Measurements from ENCODE around the gene MAP7. TPM values are rescaled to one million over a fixed set of nuclear protein-coding genes. Genes with fewer than 3 reads are reported as not detected.

MAP7 gene
- total RNA-seq, 5 donors from 2014 or later (not counting 1 experiment from before 2014, with no cell fraction given), result 0.33 to 0.73 (median 0.57) TPM

DNA sequence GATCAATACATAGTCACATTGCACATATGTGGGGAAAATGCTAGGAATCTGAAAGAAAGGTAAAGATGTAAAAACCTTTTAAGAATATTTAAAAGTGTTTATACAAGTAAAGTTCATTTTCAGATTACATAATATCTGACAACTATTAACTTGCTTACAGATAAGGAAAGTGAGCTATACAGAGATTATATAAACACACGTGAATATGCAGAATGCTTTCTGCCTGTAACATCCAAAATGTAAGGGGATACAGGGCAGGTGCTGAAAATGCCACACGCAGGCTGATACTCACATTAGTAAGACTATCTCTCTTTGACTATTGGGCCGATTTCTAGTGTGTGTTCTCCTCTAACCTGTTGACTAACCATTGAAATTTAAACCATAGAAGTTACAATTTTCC, 17.9 kb upstream of the MAP7 start:
- peaks cover 80% of the 10 kb centered on the region for H3K36me3 Mint-ChIP-seq
- H3K4me1 Mint-ChIP-seq, result peaks cover 8 to 22% (median 12%) of the 10 kb centered on the region in 3 donors
- DNase-seq (no peak), ATAC-seq (replicated peaks in 1 of 4) (no peak)
- H3K9me3 Mint-ChIP-seq, result peaks cover 5 to 11% (median 6%) of the 10 kb centered on the region in 3 donors
- peaks cover 0 to 27% of the 10 kb centered on the region in 2 donors for H3K36me3 ChIP-seq (ENCODE audit: control insufficient read depth in 2 of 2, extremely low read depth in 1 of 2, insufficient read depth in 1 of 2, low read length in 1 of 2)
- CTCF ChIA-PET, result no interaction called here
- H3K27ac ChIP-seq (ENCODE audit: low read length), result no peak overlapping the region
- peaks cover 0 to 4% of the 10 kb centered on the region in 2 experiments for H3K4me1 ChIP-seq (ENCODE audit: control insufficient read depth in 1 of 2, extremely low read depth in 1 of 2, insufficient read depth in 2 of 2, low read length in 2 of 2)
- POLR2A ChIA-PET, result no interaction called here
- no peaks in the 10 kb centered on the region for H3K27me3 Mint-ChIP-seq
- no peak overlapping the region for H3K4me3 ChIP-seq (ENCODE audit: control insufficient read depth in 1 of 2, extremely low read depth in 1 of 2, low read length in 1 of 2)
- no peak overlapping the region for H3K27ac Mint-ChIP-seq
- no peak overlapping the region for H3K4me3 Mint-ChIP-seq
- H3K9me3 ChIP-seq, result no peaks in the 10 kb centered on the region
- WGBS (ENCODE audit: insufficient coverage), result no CpG with 5 or more reads among the region's 3 CpGs
- no peaks in the 10 kb centered on the region for H3K27me3 ChIP-seq (replicated peaks in 1 of 2; ENCODE audit: control insufficient read depth in 2 of 2, extremely low read depth in 1 of 2, insufficient read depth in 2 of 2, low read length in 1 of 2)

DNA sequence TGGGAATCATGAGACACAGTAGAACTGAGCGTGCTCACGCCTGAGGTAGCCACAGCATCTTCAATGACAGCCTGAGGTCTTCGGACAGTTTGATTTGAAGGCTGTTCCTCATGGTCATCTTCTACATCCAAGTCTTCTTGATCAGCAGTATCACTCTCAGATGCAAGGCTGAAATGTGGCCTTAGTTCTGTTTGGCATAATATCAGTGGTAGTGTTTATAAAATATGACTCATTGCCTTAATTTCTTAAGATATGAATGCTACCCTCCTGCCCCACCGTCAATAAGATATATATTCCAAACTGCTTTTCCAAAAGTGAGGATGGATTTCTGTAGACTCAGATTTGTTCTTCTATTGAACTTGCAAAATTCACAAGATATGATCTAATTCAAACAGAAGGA, 17.5 kb upstream of the MAP7 start:
- no peak overlapping the region for H3K27ac Mint-ChIP-seq
- no peak overlapping the region for H3K4me3 Mint-ChIP-seq
- H3K4me1 Mint-ChIP-seq, result peaks cover 8 to 22% (median 12%) of the 10 kb centered on the region in 3 donors
- ATAC-seq (replicated peaks in 1 of 4), result no peak
- Histone ChIP-seq H3K4me1 (ENCODE audit: control insufficient read depth in 1 of 2, extremely low read depth in 1 of 2, insufficient read depth in 2 of 2, low read length in 2 of 2) (peaks cover 0 to 4% of the 10 kb centered on the region in 2 experiments), H3K36me3 (ENCODE audit: control insufficient read depth in 2 of 2, extremely low read depth in 1 of 2, insufficient read depth in 1 of 2, low read length in 1 of 2) (peaks cover 0 to 27% of the 10 kb centered on the region in 2 donors), H3K27me3 (replicated peaks in 1 of 2; ENCODE audit: control insufficient read depth in 2 of 2, extremely low read depth in 1 of 2, insufficient read depth in 2 of 2, low read length in 1 of 2) (no peaks in the 10 kb centered on the region), H3K9me3 (no peaks in the 10 kb centered on the region), H3K27ac (ENCODE audit: low read length) (no peak overlapping the region), H3K4me3 (ENCODE audit: control insufficient read depth in 1 of 2, extremely low read depth in 1 of 2, low read length in 1 of 2) (no peak overlapping the region)
- CTCF ChIA-PET, result interaction anchor here in 1 of 2 donors (1.4 kb wide), 1 partner anchor 29 kb away, joined by 3 read pairs; no protein-coding TSS in a partner anchor
- no CpG with 5 or more reads among the region's 4 CpGs for WGBS (ENCODE audit: insufficient coverage)
- no peak for DNase-seq
- H3K36me3 Mint-ChIP-seq, result peaks cover 78% of the 10 kb centered on the region
- POLR2A ChIA-PET, result interaction anchor here in 1 of 2 donors (0.5 kb wide), 1 partner anchor 13 kb away, joined by 3 read pairs; no protein-coding TSS in a partner anchor
- peaks cover 5 to 11% (median 6%) of the 10 kb centered on the region in 3 donors for H3K9me3 Mint-ChIP-seq
- H3K27me3 Mint-ChIP-seq, result no peaks in the 10 kb centered on the region

GRCh38 chr6:136566851-136567250, 16.6 kb upstream of the MAP7 start:
- ChIA-PET CTCF (interaction anchor here (0.6 to 1.4 kb wide), 3 partner anchors 16 to 797 kb away, joined by 3 to 4 read pairs (median 3); no protein-coding TSS in a partner anchor), POLR2A (no interaction called here)
- H3K36me3 ChIP-seq (ENCODE audit: control insufficient read depth in 2 of 2, extremely low read depth in 1 of 2, insufficient read depth in 1 of 2, low read length in 1 of 2), result peaks cover 0 to 33% of the 10 kb centered on the region in 2 donors
- Mint-ChIP-seq H3K4me3 (no peak overlapping the region), H3K27me3 (no peaks in the 10 kb centered on the region), H3K4me1 (peaks cover 8 to 22% (median 12%) of the 10 kb centered on the region in 3 donors), H3K36me3 (peaks cover 78% of the 10 kb centered on the region), H3K9me3 (peaks cover 5 to 9% (median 5%) of the 10 kb centered on the region in 3 donors), H3K27ac (peak overlapping the region in 1 of 2 donors; percentile 42)
- WGBS (ENCODE audit: insufficient coverage), result 38% methylated on average over 1 of the region's 2 CpGs
- H3K9me3 ChIP-seq, result no peaks in the 10 kb centered on the region
- H3K27ac ChIP-seq (ENCODE audit: low read length), result no peak overlapping the region
- H3K27me3 ChIP-seq (replicated peaks in 1 of 2; ENCODE audit: control insufficient read depth in 2 of 2, extremely low read depth in 1 of 2, insufficient read depth in 2 of 2, low read length in 1 of 2), result no peaks in the 10 kb centered on the region
- DNase-seq (no peak), ATAC-seq (replicated peaks in 1 of 4) (no peak)
- H3K4me3 ChIP-seq (ENCODE audit: control insufficient read depth in 1 of 2, extremely low read depth in 1 of 2, low read length in 1 of 2), result no peak overlapping the region
- H3K4me1 ChIP-seq (ENCODE audit: control insufficient read depth in 1 of 2, extremely low read depth in 1 of 2, insufficient read depth in 2 of 2, low read length in 2 of 2), result peaks cover 0 to 4% of the 10 kb centered on the region in 2 experiments

DNA sequence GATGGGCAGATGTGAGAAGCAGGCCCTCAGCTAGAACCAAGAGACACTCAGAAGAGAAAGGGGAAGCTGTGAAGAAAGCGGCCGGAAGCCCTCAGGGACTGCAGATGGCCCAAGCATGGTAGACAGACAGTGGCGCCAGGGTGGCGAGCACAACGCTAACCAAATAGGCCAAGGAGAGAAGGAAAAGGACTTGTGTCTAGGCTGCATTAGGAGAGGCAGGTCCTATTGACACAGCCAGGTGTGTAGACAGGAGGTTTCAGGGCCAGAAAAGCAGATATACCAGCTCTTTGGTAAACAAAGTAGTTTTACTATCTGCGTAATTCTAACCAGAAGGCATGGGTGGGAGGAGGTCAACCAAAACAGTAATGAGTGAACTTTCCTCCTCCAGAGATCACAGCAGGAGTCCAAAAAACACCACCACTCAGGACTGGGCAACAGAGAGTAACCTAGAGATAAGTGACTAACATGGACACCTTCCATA, 15.8 kb upstream of the MAP7 start:
- 93% methylated on average over 5 of the region's 6 CpGs for WGBS (ENCODE audit: insufficient coverage)
- Histone ChIP-seq H3K4me1 (ENCODE audit: control insufficient read depth in 1 of 2, extremely low read depth in 1 of 2, insufficient read depth in 2 of 2, low read length in 2 of 2) (peaks cover 0 to 4% of the 10 kb centered on the region in 2 experiments), H3K27ac (ENCODE audit: low read length) (no peak overlapping the region), H3K36me3 (ENCODE audit: control insufficient read depth in 2 of 2, extremely low read depth in 1 of 2, insufficient read depth in 1 of 2, low read length in 1 of 2) (peaks cover 0 to 39% of the 10 kb centered on the region in 2 donors), H3K9me3 (no peaks in the 10 kb centered on the region), H3K4me3 (ENCODE audit: control insufficient read depth in 1 of 2, extremely low read depth in 1 of 2, low read length in 1 of 2) (no peak overlapping the region), H3K27me3 (replicated peaks in 1 of 2; ENCODE audit: control insufficient read depth in 2 of 2, extremely low read depth in 1 of 2, insufficient read depth in 2 of 2, low read length in 1 of 2) (no peaks in the 10 kb centered on the region)
- DNase-seq (peak in 1 of 35 experiments; percentile 20), ATAC-seq (replicated peaks in 1 of 4) (no peak)
- CTCF ChIA-PET, result interaction anchor here in 1 of 2 donors (0.7 to 1.4 kb wide), 2 partner anchors 31 to 797 kb away, joined by 3 read pairs; no protein-coding TSS in a partner anchor
- peaks cover 0 to 5% (median 0%) of the 10 kb centered on the region in 3 donors for H3K9me3 Mint-ChIP-seq
- no peak overlapping the region for H3K4me3 Mint-ChIP-seq
- no peak overlapping the region for H3K27ac Mint-ChIP-seq
- peaks cover 79% of the 10 kb centered on the region for H3K36me3 Mint-ChIP-seq
- H3K27me3 Mint-ChIP-seq, result no peaks in the 10 kb centered on the region
- POLR2A ChIA-PET, result no interaction called here
- H3K4me1 Mint-ChIP-seq, result peaks cover 8 to 22% (median 12%) of the 10 kb centered on the region in 3 donors

DNA sequence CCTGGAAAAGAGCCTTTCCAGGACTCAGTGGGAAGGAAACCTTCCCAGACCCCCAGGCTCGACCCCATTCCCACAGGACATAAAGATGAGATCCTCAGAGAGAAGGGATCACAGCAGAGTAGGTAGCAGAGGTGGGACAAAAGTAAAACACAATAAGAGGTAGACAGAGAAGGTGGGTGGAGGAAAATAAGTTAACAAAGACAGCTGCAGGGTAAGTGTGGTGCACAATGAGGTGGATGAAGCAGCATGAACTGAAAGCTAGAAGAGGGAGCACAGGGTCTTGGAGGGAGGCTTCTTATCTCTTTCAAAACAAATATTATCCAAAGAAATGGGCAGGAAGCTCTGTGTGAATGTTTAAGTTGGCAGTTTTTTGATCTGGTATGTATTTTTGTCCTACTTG, 14.0 kb upstream of the MAP7 start:
- peak overlapping the region in 1 of 2 donors; percentile 49 for H3K27ac Mint-ChIP-seq
- no peak for ATAC-seq (replicated peaks in 1 of 4)
- peaks cover 0 to 48% of the 10 kb centered on the region in 2 donors for H3K36me3 ChIP-seq (ENCODE audit: control insufficient read depth in 2 of 2, extremely low read depth in 1 of 2, insufficient read depth in 1 of 2, low read length in 1 of 2)

DNA sequence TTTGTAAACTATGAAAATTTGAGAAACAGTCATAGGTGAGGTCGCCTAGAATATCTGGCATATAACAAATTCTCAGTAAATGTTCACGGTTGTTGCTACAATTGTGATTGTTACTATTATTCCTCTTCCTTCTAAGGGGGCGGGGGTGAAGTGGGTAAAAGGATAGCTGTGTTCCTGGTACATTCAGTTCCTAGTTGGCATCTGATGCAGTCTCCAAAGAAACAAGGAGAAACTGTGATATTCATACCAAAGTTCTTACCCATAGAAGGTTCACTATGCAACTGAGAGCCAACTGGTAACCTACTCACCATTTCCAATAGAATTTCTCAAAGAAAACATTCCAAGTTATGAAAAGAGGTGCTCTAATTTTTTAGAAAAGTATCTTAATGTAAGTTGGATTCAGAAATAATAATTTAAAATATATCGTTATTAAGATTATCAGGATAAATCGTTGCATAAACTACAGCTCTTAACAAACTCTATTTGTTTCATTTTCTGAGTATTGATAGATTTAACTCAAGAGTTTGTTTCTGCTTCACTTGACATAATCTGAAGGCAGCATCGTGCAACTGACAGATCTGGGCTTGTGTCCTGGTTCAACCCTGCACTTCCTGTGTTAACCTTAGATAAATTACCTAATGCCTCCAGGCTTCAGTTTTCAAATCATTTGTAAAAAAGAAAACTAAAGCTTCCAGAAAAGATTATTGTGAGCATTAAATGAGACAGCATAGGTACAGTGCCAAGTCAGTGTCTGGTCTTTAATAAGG, 13.3 kb upstream of the MAP7 start:
- ATAC-seq (replicated peaks in 1 of 4) (no peak), DNase-seq (peak in 1 of 35 experiments; percentile 9)
- Mint-ChIP-seq H3K4me1 (peaks cover 8 to 22% (median 12%) of the 10 kb centered on the region in 3 donors), H3K27ac (peak overlapping the region in 1 of 2 donors; percentile 49), H3K27me3 (no peaks in the 10 kb centered on the region), H3K9me3 (no peaks in the 10 kb centered on the region), H3K36me3 (peaks cover 69% of the 10 kb centered on the region), H3K4me3 (no peak overlapping the region)
- Histone ChIP-seq H3K4me1 (ENCODE audit: control insufficient read depth in 1 of 2, extremely low read depth in 1 of 2, insufficient read depth in 2 of 2, low read length in 2 of 2) (peaks cover 0 to 4% of the 10 kb centered on the region in 2 experiments), H3K4me3 (ENCODE audit: control insufficient read depth in 1 of 2, extremely low read depth in 1 of 2, low read length in 1 of 2) (no peak overlapping the region), H3K27me3 (replicated peaks in 1 of 2; ENCODE audit: control insufficient read depth in 2 of 2, extremely low read depth in 1 of 2, insufficient read depth in 2 of 2, low read length in 1 of 2) (no peaks in the 10 kb centered on the region), H3K27ac (ENCODE audit: low read length) (no peak overlapping the region), H3K36me3 (ENCODE audit: control insufficient read depth in 2 of 2, extremely low read depth in 1 of 2, insufficient read depth in 1 of 2, low read length in 1 of 2) (peaks cover 0 to 50% of the 10 kb centered on the region in 2 donors), H3K9me3 (no peaks in the 10 kb centered on the region)
- ChIA-PET CTCF (no interaction called here), POLR2A (interaction anchor here in 1 of 2 donors (0.6 kb wide), 1 partner anchor 170 kb away, joined by 4 read pairs; no protein-coding TSS in a partner anchor)
- WGBS (ENCODE audit: insufficient coverage), result no CpG with 5 or more reads among the region's 6 CpGs

More for the DNA sequence above, 14.0 kb upstream of the MAP7 start:
- no peaks in the 10 kb centered on the region for H3K27me3 ChIP-seq (replicated peaks in 1 of 2; ENCODE audit: control insufficient read depth in 2 of 2, extremely low read depth in 1 of 2, insufficient read depth in 2 of 2, low read length in 1 of 2)
- WGBS (ENCODE audit: insufficient coverage), result no CpG with 5 or more reads among the region's 1 CpG
- Mint-ChIP-seq H3K36me3 (peaks cover 69% of the 10 kb centered on the region), H3K4me1 (peaks cover 8 to 22% (median 12%) of the 10 kb centered on the region in 3 donors), H3K9me3 (no peaks in the 10 kb centered on the region), H3K27me3 (no peaks in the 10 kb centered on the region), H3K4me3 (no peak overlapping the region)
- ChIA-PET CTCF (no interaction called here), POLR2A (no interaction called here)
- no peak overlapping the region for H3K4me3 ChIP-seq (ENCODE audit: control insufficient read depth in 1 of 2, extremely low read depth in 1 of 2, low read length in 1 of 2)
- peaks cover 0 to 4% of the 10 kb centered on the region in 2 experiments for H3K4me1 ChIP-seq (ENCODE audit: control insufficient read depth in 1 of 2, extremely low read depth in 1 of 2, insufficient read depth in 2 of 2, low read length in 2 of 2)
- H3K9me3 ChIP-seq, result no peaks in the 10 kb centered on the region
- DNase-seq, result no peak
- H3K27ac ChIP-seq (ENCODE audit: low read length), result no peak overlapping the region

All from T-cell (primary cell).